NCI-H2227 treated with DMSO at 0.1 percent for 48 hours (cell line): ENCODE results near the gene SP100.
"Not testable (repeated sequence)": the region's sequence is repeated elsewhere in the genome, so short reads cannot be mapped to it uniquely, and the experiment has no call there.

Experiments
- DNase-seq: peaks from one replicate; lab custom pipeline; 2025; lab: John Stamatoyannopoulos, UW

SP100 gene

GRCh38 chr2:230459216-230459615 lies 43.2 kb downstream of the SP100 start:
- DNase-seq: no peak

- no peak for DNase-seq
These were observed 55.1 kb downstream of the SP100 start for GRCh38 chr2:230471074-230471473.

- no peak for DNase-seq
These were observed 56.6 kb downstream of the SP100 start for GRCh38 chr2:230472621-230473018.

GRCh38 chr2:230473378-230473777 lies 57.4 kb downstream of the SP100 start:
- DNase-seq: no peak

- DNase-seq: no peak
These were observed 59.1 kb downstream of the SP100 start for GRCh38 chr2:230475143-230475542.

- DNase-seq: no peak
These were observed 69.9 kb downstream of the SP100 start for GRCh38 chr2:230485801-230486341.

GRCh38 chr2:230491219-230491618 lies 75.2 kb downstream of the SP100 start:
- DNase-seq: not testable (repeated sequence)

GRCh38 chr2:230492107-230492506 lies 76.1 kb downstream of the SP100 start:
- DNase-seq: no peak

- no peak for DNase-seq
These were observed 79.0 kb downstream of the SP100 start for GRCh38 chr2:230494980-230495379.

- no peak for DNase-seq
These were observed 80.9 kb downstream of the SP100 start for GRCh38 chr2:230496891-230497290.

- DNase-seq: no peak
These were observed 82.6 kb downstream of the SP100 start for GRCh38 chr2:230498506-230499107.

- DNase-seq: no peak
These were observed 86.6 kb downstream of the SP100 start for GRCh38 chr2:230502593-230502992.

GRCh38 chr2:230503798-230504197 lies 87.8 kb downstream of the SP100 start:
- no peak for DNase-seq

- DNase-seq: no peak
These were observed 89.2 kb downstream of the SP100 start for GRCh38 chr2:230505162-230505561.

- DNase-seq: no peak
These were observed 97.2 kb downstream of the SP100 start for GRCh38 chr2:230512955-230513748.

GRCh38 chr2:230520061-230520874 lies 104.3 kb downstream of the SP100 start:
- no peak for DNase-seq

- DNase-seq: no peak
These were observed 104.8 kb downstream of the SP100 start for GRCh38 chr2:230520875-230521155.

GRCh38 chr2:230521386-230521785 lies 105.4 kb downstream of the SP100 start:
- DNase-seq: no peak

GRCh38 chr2:230525682-230526081 lies 109.7 kb downstream of the SP100 start:
- DNase-seq: no peak

GRCh38 chr2:230537531-230537976 lies 121.6 kb downstream of the SP100 start:
- DNase-seq: no peak

- no peak for DNase-seq
These were observed 124.3 kb downstream of the SP100 start for GRCh38 chr2:230540332-230540731.

- no peak for DNase-seq
These were observed 126.0 kb downstream of the SP100 start for GRCh38 chr2:230541934-230542380.

- DNase-seq: no peak
These were observed 126.8 kb downstream of the SP100 start for GRCh38 chr2:230542751-230543150.
